Upper lobe of left lung (tissue), 6 donors: ENCODE measurements around the gene LYL1. TPM values are rescaled to one million over a fixed set of nuclear protein-coding genes. Genes with fewer than 3 reads are reported as not detected.

ENCODE experiments used
- ATAC-seq, 2 donors: fragments of 200-7000 bp; cut with Tn5 transposase; one replicate each; pipeline ENCODE4 v1.9.1; 2022; ENCODE audit warnings: mild to moderate bottlenecking in 2 of 2, moderate library complexity in 2 of 2; ENCODE audit not compliant: low FRiP score in 2 of 2
- DNase-seq, 2 donors: peaks; one replicate each; pipeline ENCODE4 v3.0.0-alpha.2; 2019 to 2020
- H3K27ac ChIP-seq, 4 donors: fragments of 200-600 bp; sonication (generic); one replicate each; pipeline ENCODE4 v1.5.1; 2016 to 2019
- H3K27me3 ChIP-seq, 4 donors: fragments of 200-600 bp; sonication (generic); one replicate each; pipeline ENCODE4 v1.5.1; 2017 to 2019
- H3K36me3 ChIP-seq, 4 donors: fragments of 200-600 bp; sonication (generic); one replicate each; pipeline ENCODE4 v1.5.1; 2016 to 2019
- H3K4me1 ChIP-seq, 4 donors: fragments of 200-600 bp; sonication (generic); one replicate each; pipeline ENCODE4 v1.5.1; 2018 to 2019
- H3K4me3 ChIP-seq, 4 donors: fragments of 200-600 bp; sonication (generic); one replicate each; pipeline ENCODE4 v1.5.1; 2017 to 2019; ENCODE audit warnings: mild to moderate bottlenecking in 2 of 4, moderate library complexity in 1 of 4
- H3K9me3 ChIP-seq, 4 donors: fragments of 200-600 bp; sonication (generic); one replicate each; pipeline ENCODE4 v1.5.1; 2018 to 2019
- EP300 ChIP-seq, 4 donors: sonication (generic); formaldehyde crosslinking; IDR thresholded peaks; one replicate each; pipeline ENCODE4 v1.5.1; 2017; ENCODE audit warnings: antibody characterized with exemption in 4 of 4, control low read depth in 2 of 4
- POLR2A ChIP-seq, 4 donors: fragments of 450-650 bp; IDR thresholded peaks; one replicate each; pipeline ENCODE4 v1.5.1; 2016 to 2017; ENCODE audit warnings: antibody characterized with exemption in 4 of 4, mild to moderate bottlenecking in 2 of 4
- POLR2AphosphoS5 ChIP-seq, 2 donors: sonication (generic); formaldehyde crosslinking; IDR thresholded peaks; one replicate each; pipeline ENCODE4 v1.5.1; 2017; ENCODE audit warnings: antibody characterized with exemption in 2 of 2
- WGBS, 2 donors: methylation state at CpG; one replicate each; pipeline ENCODE4 v1.1.5; 2017 to 2018; 5-methylcytosine and 5-hydroxymethylcytosine counted together
- total RNA-seq, 6 donors: library from RNA; depleted of rRNA in 4 of 6; stranded (reverse); fragments of >200 nt in 4 of 6; gene quantifications; one replicate each; pipeline versions ENCODE4 v1.1.0 to v1.2.1, GENCODE V29; 2016 to 2021
- TF ChIP-seq, protein P1 (sequence below), 6 experiments: fragments of 450-650 bp in 4 of 6; fragments of 200-600 bp in 2 of 6; sonication (generic) in 2 of 6; IDR thresholded peaks; one replicate each; pipeline ENCODE4 v1.5.1; 2016 to 2019; ENCODE audit warnings: antibody characterized with exemption in 6 of 6
- donor health status: DM: no; HTN: no; CAD: no; lungs with moderate emphysema.
- donor health status: DM: no; HTN: yes; CAD: no; lungs with severe emphysema.

LYL1 gene
- total RNA-seq, 6 donors from 2014 or later, result 22.6 to 55.5 (median 31.4) TPM

DNA sequence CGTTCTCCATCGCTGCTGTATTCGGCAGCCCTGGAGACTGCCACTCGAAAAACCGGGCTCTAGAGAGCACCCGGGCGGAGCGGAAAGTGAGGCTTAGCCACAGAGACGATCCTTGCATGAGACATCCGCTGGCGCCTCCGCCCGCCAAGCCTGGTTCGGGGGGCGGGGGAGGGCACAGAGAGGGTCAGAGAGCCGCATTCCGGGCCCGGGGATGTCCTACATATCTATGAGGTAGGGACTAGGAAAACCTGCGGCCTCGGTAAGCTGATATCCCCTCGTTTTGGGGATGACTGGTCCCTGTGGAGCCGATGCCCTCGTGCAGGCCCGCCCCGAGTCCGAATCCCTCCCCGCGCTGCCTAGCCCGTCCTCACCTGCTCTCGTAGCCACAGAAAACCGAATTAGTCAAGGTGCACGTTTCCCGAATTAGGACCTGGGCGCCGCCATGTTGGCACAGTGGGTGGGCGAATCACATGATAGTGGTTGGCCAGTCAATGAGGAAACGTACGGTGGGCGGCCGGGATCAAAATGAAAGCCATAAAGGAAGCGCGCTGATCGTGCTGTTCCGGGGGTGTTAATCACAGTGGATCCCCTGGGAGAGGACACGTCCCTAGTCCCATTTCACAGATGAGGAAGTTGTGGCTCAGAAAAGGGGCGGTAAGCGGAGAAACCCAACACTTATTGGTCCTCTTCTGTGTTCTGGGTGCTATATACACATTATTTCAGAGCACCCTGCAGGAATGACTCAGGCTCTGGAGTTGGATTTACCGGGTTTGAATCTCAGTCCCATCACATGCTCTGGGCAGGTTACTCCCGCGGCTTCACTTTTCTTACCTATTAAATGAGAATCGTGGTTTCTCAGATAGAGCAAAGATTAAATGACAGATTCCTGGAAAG is 13.9 kb upstream of the LYL1 start, which contains the start of gene TRMT1:
TRMT1 (minus strand) TSS at position 459 of the 894 bp plus-strand sequence; CDS start at position 118, 341 bp downstream.
- 0 to 1% methylated on average over 12 to 38 of the region's 51 CpGs for WGBS, 2 donors
- Histone ChIP-seq H3K4me1 (peaks cover 38 to 51% (median 40%) of the 10 kb centered on the region in 4 donors), H3K4me3 (peak within 1 kb of the TSS; percentile 84 to 99 (median 98)), H3K36me3 (peaks cover 4 to 31% (median 12%) of the 10 kb centered on the region in 4 donors), H3K9me3 (no peaks in the 10 kb centered on the region), H3K27me3 (no peaks in the 10 kb centered on the region), H3K27ac (peak within 1 kb of the TSS; percentile 62 to 80 (median 76))
- DNase-seq, result peak; percentile 85 to 90
- TF ChIP-seq POLR2A (IDR thresholded peaks at IDR 0.05), result peak in 1 of 4 donors; percentile 34
- TF ChIP-seq EP300 (IDR thresholded peaks at IDR 0.05), result peak in 1 of 4 donors; percentile 81
- peak; percentile 93 to 95 for TF ChIP-seq POLR2AphosphoS5 (IDR thresholded peaks at IDR 0.05)
- TF ChIP-seq, protein P1, sequence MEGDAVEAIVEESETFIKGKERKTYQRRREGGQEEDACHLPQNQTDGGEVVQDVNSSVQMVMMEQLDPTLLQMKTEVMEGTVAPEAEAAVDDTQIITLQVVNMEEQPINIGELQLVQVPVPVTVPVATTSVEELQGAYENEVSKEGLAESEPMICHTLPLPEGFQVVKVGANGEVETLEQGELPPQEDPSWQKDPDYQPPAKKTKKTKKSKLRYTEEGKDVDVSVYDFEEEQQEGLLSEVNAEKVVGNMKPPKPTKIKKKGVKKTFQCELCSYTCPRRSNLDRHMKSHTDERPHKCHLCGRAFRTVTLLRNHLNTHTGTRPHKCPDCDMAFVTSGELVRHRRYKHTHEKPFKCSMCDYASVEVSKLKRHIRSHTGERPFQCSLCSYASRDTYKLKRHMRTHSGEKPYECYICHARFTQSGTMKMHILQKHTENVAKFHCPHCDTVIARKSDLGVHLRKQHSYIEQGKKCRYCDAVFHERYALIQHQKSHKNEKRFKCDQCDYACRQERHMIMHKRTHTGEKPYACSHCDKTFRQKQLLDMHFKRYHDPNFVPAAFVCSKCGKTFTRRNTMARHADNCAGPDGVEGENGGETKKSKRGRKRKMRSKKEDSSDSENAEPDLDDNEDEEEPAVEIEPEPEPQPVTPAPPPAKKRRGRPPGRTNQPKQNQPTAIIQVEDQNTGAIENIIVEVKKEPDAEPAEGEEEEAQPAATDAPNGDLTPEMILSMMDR (IDR thresholded peaks at IDR 0.05), result no peak
- ATAC-seq, result peak; percentile 87 to 91

GRCh38 chr19:13115936-13116281 is 13.3 kb upstream of the LYL1 start:
- DNase-seq (no peak), ATAC-seq (no peak)
- Histone ChIP-seq H3K27ac (peak overlapping the region; percentile 62 to 80 (median 76)), H3K4me1 (peaks cover 38 to 50% (median 40%) of the 10 kb centered on the region in 4 donors), H3K27me3 (no peaks in the 10 kb centered on the region), H3K36me3 (peaks cover 4 to 27% (median 13%) of the 10 kb centered on the region in 4 donors), H3K4me3 (peak overlapping the region; percentile 84 to 99 (median 98)), H3K9me3 (no peaks in the 10 kb centered on the region)
- TF ChIP-seq POLR2AphosphoS5 (IDR thresholded peaks at IDR 0.05) (no peak), EP300 (IDR thresholded peaks at IDR 0.05) (no peak), POLR2A (IDR thresholded peaks at IDR 0.05) (no peak)
- TF ChIP-seq, protein P1 (IDR thresholded peaks at IDR 0.05), result no peak
- WGBS, 2 donors, result 0 to 1% methylated on average over 3 to 18 of the region's 18 CpGs

GRCh38 chr19:13112555-13112954 is 9.9 kb upstream of the LYL1 start:
- no peaks in the 10 kb centered on the region for H3K9me3 ChIP-seq
- H3K27me3 ChIP-seq, result no peaks in the 10 kb centered on the region
- peaks cover 17 to 24% (median 18%) of the 10 kb centered on the region in 4 donors for H3K4me1 ChIP-seq
- TF ChIP-seq POLR2AphosphoS5 (IDR thresholded peaks at IDR 0.05), result no peak
- no peak for TF ChIP-seq POLR2A (IDR thresholded peaks at IDR 0.05)
- TF ChIP-seq EP300 (IDR thresholded peaks at IDR 0.05), result no peak
- TF ChIP-seq, protein P1 (IDR thresholded peaks at IDR 0.05), result no peak
- ATAC-seq (no peak), DNase-seq (no peak)
- peaks cover 4 to 47% (median 28%) of the 10 kb centered on the region in 4 donors for H3K36me3 ChIP-seq
- no peak overlapping the region for H3K4me3 ChIP-seq
- 96 to 97% methylated on average over 2 to 10 of the region's 10 CpGs for WGBS, 2 donors
- H3K27ac ChIP-seq, result no peak overlapping the region

DNA sequence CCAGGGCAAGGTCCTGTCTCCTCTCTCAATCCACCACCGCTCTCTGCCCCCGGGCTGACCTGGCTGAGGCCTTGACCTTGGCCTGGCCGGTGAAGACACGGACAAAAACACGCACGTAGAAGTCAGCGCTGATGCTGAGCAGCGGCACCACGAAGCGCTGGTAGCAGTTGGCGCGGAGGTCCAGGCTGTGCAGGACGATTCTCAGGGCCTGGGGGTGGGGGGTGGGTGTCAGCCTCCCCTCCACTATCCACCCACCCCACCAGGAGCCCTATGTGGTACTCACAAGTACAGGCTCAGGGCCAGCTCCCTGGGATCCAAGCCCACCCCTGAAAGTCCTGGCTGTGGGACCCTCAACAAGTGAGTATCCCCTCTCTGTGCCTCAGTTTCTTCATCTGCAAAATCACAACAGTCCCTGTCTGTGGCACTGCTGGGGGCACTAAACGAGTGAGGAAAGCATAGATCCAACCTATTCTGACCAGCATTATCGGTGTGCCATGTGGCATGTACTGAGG is 7.5 kb upstream of the LYL1 start:
- TF ChIP-seq POLR2AphosphoS5 (IDR thresholded peaks at IDR 0.05), result no peak
- TF ChIP-seq POLR2A (IDR thresholded peaks at IDR 0.05), result no peak
- TF ChIP-seq, protein P1 (IDR thresholded peaks at IDR 0.05), result no peak
- no peak for TF ChIP-seq EP300 (IDR thresholded peaks at IDR 0.05)
- no peak overlapping the region for H3K4me3 ChIP-seq
- H3K9me3 ChIP-seq, result no peaks in the 10 kb centered on the region
- DNase-seq (no peak), ATAC-seq (no peak)
- H3K27me3 ChIP-seq, result no peaks in the 10 kb centered on the region
- 90 to 97% methylated on average over 6 to 15 of the region's 15 CpGs for WGBS, 2 donors
- H3K27ac ChIP-seq, result no peak overlapping the region
- peaks cover 4 to 50% (median 28%) of the 10 kb centered on the region in 4 donors for H3K36me3 ChIP-seq
- peaks cover 0 to 14% (median 3%) of the 10 kb centered on the region in 4 donors for H3K4me1 ChIP-seq
